Activated CD4-positive, alpha-beta T cell treated with anti-CD3 and anti-CD28 coated beads for 4 hours (primary cell): Measurements from ENCODE around the gene ADAMTS17.
A peak's percentile ranks its signal among the peaks of the same experiment; 100 is the strongest.

ENCODE experiments used
- DNase-seq, 2 donors: peaks; one replicate each; pipeline ENCODE4 v3.0.0-alpha.2; 2020

ADAMTS17 gene

DNA sequence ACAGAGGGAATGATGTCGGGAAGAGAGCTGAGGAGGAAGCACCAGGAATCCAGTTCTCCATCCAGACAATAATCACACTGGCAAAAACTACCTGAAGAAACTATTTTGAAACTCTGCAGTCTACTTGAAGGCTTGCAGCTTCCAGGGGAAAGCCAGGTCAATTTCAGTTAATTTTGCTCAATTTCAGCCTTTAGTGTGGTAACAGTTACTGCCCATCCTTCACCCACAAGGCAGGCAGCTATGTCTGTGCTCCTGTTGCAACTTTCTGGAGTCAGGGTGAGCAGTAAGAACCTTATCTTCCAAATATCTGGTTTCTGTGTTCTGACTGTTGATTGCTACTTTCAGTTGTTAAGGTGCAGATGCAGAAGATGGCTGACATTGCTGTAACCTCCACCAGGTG is 221.7 kb downstream of the ADAMTS17 start:
- no peak for DNase-seq

DNA sequence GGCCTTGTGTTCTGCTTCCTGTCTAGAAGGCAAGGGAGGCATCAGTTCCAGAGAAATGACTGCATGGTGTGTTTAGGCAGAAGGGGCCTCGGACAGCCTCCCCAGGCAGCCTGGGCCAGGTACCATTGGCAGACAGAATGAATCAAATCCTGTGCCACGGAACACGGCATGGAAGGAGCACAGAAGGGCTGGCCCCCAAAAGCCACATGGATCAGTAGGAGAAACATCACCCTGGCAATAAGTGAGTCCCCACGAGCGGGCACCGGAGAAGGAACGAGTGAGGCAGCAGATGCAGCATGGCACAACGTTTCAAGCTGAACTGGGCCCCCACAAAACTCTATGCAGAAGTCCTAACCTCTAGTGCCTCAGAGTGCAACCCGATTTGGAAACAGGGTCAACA is 223.2 kb downstream of the ADAMTS17 start:
- no peak for DNase-seq

GRCh38 chr15:100116416-100117190 is 225.2 kb downstream of the ADAMTS17 start:
- no peak for DNase-seq

DNA sequence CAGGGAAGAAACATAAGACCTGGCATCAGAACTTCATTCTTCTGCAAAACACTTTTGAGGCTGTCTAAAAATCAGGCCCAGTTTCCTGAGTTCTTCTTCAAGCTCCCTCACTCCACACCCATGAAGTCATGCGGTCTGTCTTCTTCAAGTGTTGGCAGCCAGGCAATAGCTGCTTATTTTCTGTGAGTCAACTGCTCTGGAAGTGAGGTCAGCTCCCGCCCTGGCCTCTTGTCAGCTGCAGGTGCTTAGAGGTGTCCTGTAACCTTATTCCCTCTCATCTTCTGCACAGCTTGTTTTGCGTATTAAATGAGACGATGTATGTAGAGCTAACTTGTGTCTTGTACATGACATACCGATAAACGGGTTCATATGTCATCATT is 226.1 kb downstream of the ADAMTS17 start:
- no peak for DNase-seq

DNA sequence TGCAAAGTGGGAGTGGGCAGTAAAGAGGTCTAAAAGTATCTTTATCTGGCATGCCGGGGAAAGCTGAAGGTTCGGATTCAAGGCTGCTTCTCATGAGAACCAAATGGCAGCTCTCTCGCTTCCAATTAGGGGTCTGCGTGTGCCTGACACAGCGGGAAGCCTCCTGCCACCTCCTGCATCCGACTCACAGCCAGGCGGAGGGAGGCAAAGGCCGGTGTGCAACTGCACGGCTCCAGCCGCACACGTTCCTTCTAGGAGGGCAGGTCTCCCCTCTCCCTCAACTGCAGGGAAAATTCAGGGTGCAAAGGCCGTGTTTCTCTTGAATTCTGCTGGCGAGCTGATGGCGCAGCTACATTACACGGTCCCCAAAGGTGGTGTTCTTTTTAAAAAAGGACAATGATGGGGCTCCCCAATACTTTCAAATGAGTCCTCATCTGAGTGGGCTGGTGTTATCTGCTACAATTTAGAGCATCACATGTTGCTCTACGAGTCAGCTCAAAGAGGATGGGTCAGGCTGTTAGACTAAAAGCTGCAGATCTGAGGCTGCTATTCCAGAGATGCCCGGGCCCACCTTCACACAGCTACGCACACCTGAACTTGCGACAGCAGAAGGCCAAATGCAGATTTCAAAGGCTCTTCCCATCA is 226.6 kb downstream of the ADAMTS17 start:
- no peak for DNase-seq

- DNase-seq: no peak
These were observed 227.2 kb downstream of the ADAMTS17 start for GRCh38 chr15:100114571-100114970.

GRCh38 chr15:100114100-100114499 is 227.7 kb downstream of the ADAMTS17 start:
- no peak for DNase-seq

- no peak for DNase-seq
These were observed 228.3 kb downstream of the ADAMTS17 start for GRCh38 chr15:100113351-100114080.

DNA sequence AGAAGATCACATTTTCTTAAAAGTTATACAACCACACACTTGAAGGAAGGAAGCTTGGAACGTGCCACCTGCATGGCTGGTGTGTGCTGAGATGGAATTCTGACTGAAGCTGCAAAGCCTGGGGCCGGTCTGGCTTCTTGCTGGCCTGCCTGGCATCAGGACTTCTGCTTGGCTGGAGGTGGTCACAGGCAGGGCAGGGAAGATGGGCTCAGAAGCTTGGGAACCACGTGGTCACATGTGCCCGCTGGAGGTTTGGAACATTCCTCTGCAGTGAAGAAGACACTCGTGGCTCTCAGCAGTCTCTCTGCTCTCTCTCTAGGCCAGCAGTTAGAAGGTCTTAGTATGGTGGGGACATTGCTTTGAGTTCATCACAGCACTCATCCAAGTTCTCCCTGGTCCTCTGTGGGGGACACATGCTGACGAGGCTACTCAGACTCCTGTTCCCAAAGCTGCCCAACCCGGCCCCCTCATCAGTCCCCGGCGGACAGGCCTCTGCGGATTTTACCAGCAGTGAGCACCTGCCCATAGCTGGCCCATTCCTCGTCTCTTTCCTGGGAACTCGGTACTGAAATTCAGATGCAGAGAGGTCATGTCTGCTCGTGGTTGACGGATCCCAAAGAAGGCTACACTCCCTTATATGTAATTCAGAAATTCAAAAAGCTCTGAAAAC is 229.0 kb downstream of the ADAMTS17 start:
- DNase-seq: no peak

GRCh38 chr15:100112061-100112420 is 229.7 kb downstream of the ADAMTS17 start:
- DNase-seq: no peak

- DNase-seq: peak; percentile 12 to 25
These were observed 230.4 kb downstream of the ADAMTS17 start for GRCh38 chr15:100111125-100112060.

DNA sequence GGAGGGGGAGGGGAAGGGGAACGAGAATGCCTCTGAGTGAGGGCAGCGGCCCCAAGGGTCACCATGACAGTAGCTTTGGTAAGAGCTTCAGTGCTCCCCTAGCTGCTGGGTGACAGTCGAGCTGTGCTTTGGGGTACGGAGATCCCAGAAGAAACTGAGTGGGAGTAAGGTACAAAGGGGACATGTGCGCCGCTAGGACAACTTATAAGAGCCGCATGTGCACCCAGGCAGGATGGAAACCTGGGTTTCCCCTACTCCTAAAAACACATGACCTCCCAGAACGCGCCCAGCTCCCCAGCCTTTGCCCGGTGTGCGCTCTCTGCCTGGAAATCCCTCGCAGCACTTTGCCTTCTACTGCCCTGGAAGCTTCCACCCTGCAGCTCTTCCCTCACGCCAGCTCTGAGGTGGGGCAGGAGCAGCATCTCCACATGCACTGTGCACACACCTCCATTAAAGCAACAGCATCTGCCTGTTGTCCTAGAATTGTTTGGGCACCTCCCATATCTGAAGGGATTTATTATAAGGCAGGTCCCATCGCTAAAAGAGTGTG is 232.2 kb downstream of the ADAMTS17 start:
- DNase-seq: no peak

GRCh38 chr15:100108846-100109245 is 232.9 kb downstream of the ADAMTS17 start:
- no peak for DNase-seq

GRCh38 chr15:100108346-100108745 is 233.4 kb downstream of the ADAMTS17 start:
- DNase-seq: no peak

- DNase-seq: no peak
These were observed 234.1 kb downstream of the ADAMTS17 start for GRCh38 chr15:100107606-100108225.

DNA sequence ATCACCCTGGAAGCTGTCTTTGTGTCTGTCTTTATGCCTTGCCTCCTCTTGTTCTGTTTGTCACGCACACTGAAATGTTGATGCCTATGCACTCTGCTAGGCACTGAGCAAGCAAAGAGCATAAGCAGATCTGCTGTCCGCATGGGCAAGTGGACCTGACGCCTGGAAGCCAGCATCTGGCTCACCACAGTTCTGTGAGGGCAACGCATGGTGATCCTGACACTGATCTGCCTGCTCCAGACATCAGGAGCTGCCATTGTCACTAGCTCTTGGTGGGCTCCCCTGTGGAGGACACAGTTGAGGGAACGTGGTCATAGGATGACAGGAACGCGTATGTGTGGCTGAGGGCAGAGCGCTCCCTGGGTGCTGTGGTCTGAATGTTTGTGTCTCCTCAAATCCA is 234.6 kb downstream of the ADAMTS17 start:
- no peak for DNase-seq

DNA sequence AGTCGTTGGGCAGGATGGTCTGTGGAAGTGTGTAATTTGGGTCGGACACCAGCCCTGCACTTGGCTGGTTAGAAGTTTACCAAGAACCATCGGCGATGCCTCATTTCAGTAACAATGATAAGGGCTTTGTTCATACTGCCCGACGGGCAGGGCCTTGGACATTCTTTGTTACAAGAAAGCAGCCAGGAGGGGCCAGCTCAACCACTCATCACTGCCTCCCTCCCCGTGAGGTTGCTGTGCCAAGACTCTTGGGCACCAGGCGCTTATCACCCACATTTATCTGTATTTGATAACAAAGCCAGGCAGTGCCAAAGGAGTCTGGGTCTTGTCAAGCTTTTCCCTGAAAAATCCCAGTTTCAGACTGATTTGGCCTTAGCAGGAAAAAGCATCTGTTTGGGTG is 235.0 kb downstream of the ADAMTS17 start:
- DNase-seq: no peak

DNA sequence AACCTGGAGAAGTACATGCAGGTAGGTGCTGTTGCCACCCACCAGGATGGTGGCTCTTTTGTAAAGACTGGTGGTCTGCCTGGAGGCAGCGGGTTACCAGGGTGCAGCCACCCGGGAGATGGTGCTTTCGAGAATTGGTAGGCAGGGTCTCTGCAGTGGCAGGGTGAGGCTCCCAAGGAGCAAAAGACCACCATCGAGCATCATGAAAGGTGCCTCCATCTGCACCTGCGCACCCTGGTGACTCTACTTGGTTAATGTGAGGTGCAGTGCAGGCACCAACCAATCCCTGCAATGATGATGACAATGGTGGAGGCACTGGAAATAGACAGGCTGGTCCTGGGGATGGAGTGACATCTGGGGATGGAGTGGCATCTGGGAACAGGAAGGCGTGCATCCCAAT is 236.7 kb downstream of the ADAMTS17 start:
- DNase-seq: no peak

DNA sequence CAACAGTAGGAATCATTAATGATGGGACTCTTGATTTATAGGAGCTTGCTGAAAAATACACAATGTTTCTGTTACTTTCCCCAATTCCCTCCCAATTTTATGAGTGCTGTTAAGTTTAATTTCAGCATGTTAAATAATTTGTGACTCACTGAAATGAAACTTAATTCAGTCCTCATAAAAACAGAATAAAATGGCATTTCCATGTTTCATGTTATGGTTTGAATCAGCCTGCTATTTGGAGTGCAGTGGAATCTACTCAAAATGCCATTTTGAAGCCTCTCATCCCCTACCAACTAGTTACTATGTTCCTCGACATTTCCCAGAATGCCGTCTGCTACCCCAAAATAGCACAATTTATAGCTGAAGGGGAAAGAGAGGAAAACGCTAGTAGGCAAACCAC is 237.5 kb downstream of the ADAMTS17 start:
- DNase-seq: no peak

GRCh38 chr15:100103828-100104227 is 237.9 kb downstream of the ADAMTS17 start:
- no peak for DNase-seq

- no peak for DNase-seq
These were observed 240.2 kb downstream of the ADAMTS17 start for GRCh38 chr15:100101426-100102089.
